K562 (cell line): ENCODE data around the gene KIF15. TPM values are rescaled to one million over a fixed set of nuclear protein-coding genes. Genes with fewer than 3 reads are reported as not detected.

ENCODE experiments used
- ATAC-seq: fragments of 200-7000 bp; cut with Tn5 transposase; 3 replicates; pipeline ENCODE4 v1.9.1; 2020; ENCODE audit warnings: moderate library complexity
- BruUV-seq: library from RNA; stranded (reverse); fragments of 400-500 nt; replicated peaks from 2 replicates; lab custom pipeline; 2021; lab: Mats Ljungman, UMichigan
- CTCF ChIA-PET: fragments of 300-600 bp; formaldehyde crosslinking; extraction: SDS; loops from one replicate; lab custom pipeline; 2021; ENCODE audit warnings: low intra/inter-chr PET ratio; lab: Yijun Ruan, JAX
- POLR2A ChIA-PET: fragments of 300-600, 350-650 bp; sonication (Branson Sonifier 250); formaldehyde crosslinking; extraction: SDS; loops from one replicate; lab custom pipeline; 2021; ENCODE audit warnings: antibody characterized with exemption, inconsistent platforms; lab: Yijun Ruan, JAX
- DNase-seq, 4 experiments: peaks; one replicate each; pipeline versions ENCODE4 v3.0.0 to v3.0.0-alpha.2; 2011 to 2018; ENCODE audit warnings: low spot score in 3 of 4, mixed read lengths in 3 of 4; ENCODE audit errors: extremely low read depth in 1 of 4
- FAIRE-seq: peaks from 2 replicates; lab custom pipeline; 2011; peaks lifted over from hg19 to GRCh38; lab: Jason Lieb, UNC
- H2AFZ ChIP-seq: 2 replicates; pipeline ENCODE4 v1.6.0; 2011; ENCODE audit warnings: low read depth, low read length, control low read depth, inconsistent platforms
- H3K27ac ChIP-seq: fragments of 200-600 bp; 3 replicates; pipeline ENCODE4 v1.8.0; 2011; ENCODE audit warnings: low read depth, mild to moderate bottlenecking, control low read depth, inconsistent platforms, low read length, moderate library complexity, mixed read lengths; ENCODE audit errors: extremely low read depth
- H3K27me3 ChIP-seq, 2 experiments: fragments of 300-600 bp in 1 of 2; 2 replicates in 1 of 2; 3 replicates in 1 of 2; pipeline versions ENCODE4 v1.6.0 to v1.8.0; 2011; ENCODE audit warnings: inconsistent platforms in 2 of 2, low read length in 2 of 2, mild to moderate bottlenecking in 1 of 2, mixed read lengths in 1 of 2, moderate library complexity in 1 of 2; ENCODE audit not compliant: control insufficient read depth in 2 of 2, insufficient read depth in 2 of 2
- H3K36me3 ChIP-seq: fragments of 300-600 bp; 3 replicates; pipeline ENCODE4 v1.8.0; 2011; ENCODE audit warnings: mild to moderate bottlenecking, low read length, inconsistent platforms; ENCODE audit not compliant: control insufficient read depth, insufficient read depth
- H3K4me1 ChIP-seq, 2 experiments: fragments of 200-600 bp in 1 of 2; replicated peaks in 1 of 2; 2 replicates in 1 of 2; 3 replicates in 1 of 2; pipeline versions ENCODE4 v1.5.1 to v1.8.0; 2011; ENCODE audit warnings: inconsistent platforms in 2 of 2, low read length in 2 of 2, mild to moderate bottlenecking in 1 of 2, mixed read lengths in 1 of 2, moderate library complexity in 1 of 2; ENCODE audit not compliant: control insufficient read depth in 2 of 2, insufficient read depth in 2 of 2
- H3K4me2 ChIP-seq: 2 replicates; pipeline ENCODE4 v1.6.1; 2011; ENCODE audit warnings: low read length, control low read depth, inconsistent platforms, mixed read lengths; ENCODE audit not compliant: insufficient read depth
- H3K4me3 ChIP-seq: fragments of 200-600 bp; sonication (generic), shearing (Covaris generic); 2 replicates; pipeline ENCODE4 v1.5.1; 2016; ENCODE audit warnings: control low read depth, inconsistent platforms
- H3K79me2 ChIP-seq: fragments of 200-600 bp; 3 replicates; pipeline ENCODE4 v1.8.0; 2011; ENCODE audit warnings: low read length, inconsistent platforms; ENCODE audit not compliant: control insufficient read depth, insufficient read depth
- H3K9ac ChIP-seq, 2 experiments: 2 replicates each; pipeline versions ENCODE4 v1.6.0 to v1.6.1; 2011; ENCODE audit warnings: low read depth in 2 of 2, low read length in 2 of 2, control low read depth in 1 of 2, inconsistent platforms in 1 of 2, mild to moderate bottlenecking in 1 of 2, mixed read lengths in 1 of 2; ENCODE audit not compliant: insufficient read depth in 1 of 2
- H3K9me1 ChIP-seq: one replicate; pipeline ENCODE4 v1.6.0; 2011; ENCODE audit warnings: inconsistent platforms, mild to moderate bottlenecking, low read length, moderate library complexity; ENCODE audit not compliant: control insufficient read depth, insufficient read depth
- H3K9me3 ChIP-seq: replicated peaks from 2 replicates; pipeline ENCODE4 v1.5.1; 2011; ENCODE audit warnings: low read depth, low read length, inconsistent platforms; ENCODE audit not compliant: control insufficient read depth, insufficient read depth
- H4K20me1 ChIP-seq: replicated peaks from 2 replicates; pipeline ENCODE4 v1.6.1; 2011; ENCODE audit warnings: low read length, inconsistent platforms, mixed read lengths; ENCODE audit not compliant: control insufficient read depth, insufficient read depth
- DLX4 ChIP-seq: fragments of 250-450 bp; sonication (Bioruptor Pico); IDR thresholded peaks from 2 replicates; pipeline ENCODE4 v1.6.1; 2021; ENCODE audit warnings: mild to moderate bottlenecking
- MCM2 ChIP-seq: fragments of 450-650 bp; IDR thresholded peaks from 2 replicates; pipeline ENCODE4 v1.6.1; 2017; ENCODE audit warnings: low read depth, mild to moderate bottlenecking
- MYNN ChIP-seq, 2 experiments: sonication (generic); formaldehyde crosslinking in 1 of 2; IDR thresholded peaks; 2 replicates each; pipeline versions ENCODE4 v1.5.0 to v1.6.1; 2016 to 2020; ENCODE audit warnings: antibody characterized with exemption in 1 of 2, missing genetic modification reagents in 1 of 2
- SLC30A9 ChIP-seq: fragments of 250-450 bp; sonication (Bioruptor Pico); IDR thresholded peaks from 2 replicates; pipeline ENCODE4 v1.8.0; 2022; ENCODE audit warnings: mild to moderate bottlenecking, moderate library complexity
- ZZZ3 ChIP-seq: fragments of 450-650 bp; IDR thresholded peaks from 2 replicates; pipeline ENCODE4 v1.6.1; 2016; ENCODE audit warnings: antibody characterized with exemption, mild to moderate bottlenecking, moderate library complexity
- whole genome bisulfite sequencing: fragments of 100-300 bp; shearing (Covaris generic); methylation state at CpG from one replicate; pipeline ENCODE4 v1.1.6; 2016; ENCODE audit warnings: low coverage, mixed read lengths; ENCODE audit not compliant: insufficient coverage; ENCODE audit errors: missing lambda C conversion rate; 5-methylcytosine and 5-hydroxymethylcytosine counted together
- in situ Hi-C: fragments of 300-500 bp; cut with MboI; formaldehyde crosslinking; loops from 4 replicates; pipeline ENCODE4 v1.15.0; 2018; ENCODE audit warnings: inconsistent platforms, mixed read lengths
- intact Hi-C: fragments of 100-400 bp; cut with micrococcal nuclease; formaldehyde crosslinking; loops from 2 replicates; pipeline ENCODE4 v1.14.2; 2022
- polyA plus RNA-seq, 8 experiments: library from polyadenylated mRNA; depleted of rRNA in 4 of 8; stranded (reverse) in 5 of 8; unstranded in 3 of 8; fragments of >200 nt; fragmentation: Nextera tagmentation in 2 of 8; fragmentation: Illumina TruSeq in 1 of 8; extraction: Ambion mirVana in 2 of 8; extraction: Trizol in 1 of 8; gene quantifications; 2 replicates each; pipeline versions ENCODE4 v1.2.1 to v1.2.3, GENCODE V29; 2011 to 2014; ENCODE audit warnings: inconsistent platforms in 1 of 8, missing spikeins in 1 of 8
- total RNA-seq, 7 experiments: library from RNA; depleted of rRNA in 6 of 7; stranded (reverse); fragments of >200 nt in 6 of 7; fragmentation: Illumina TruSeq in 2 of 7; extraction: Trizol in 2 of 7; gene quantifications; 2 replicates each; pipeline versions ENCODE4 v1.2.1 to v1.2.3, GENCODE V29; 2011 to 2021; ENCODE audit warnings: low replicate concordance in 1 of 7
- TF ChIP-seq, protein P1 (sequence below): sonication (generic); formaldehyde crosslinking; IDR thresholded peaks from 2 replicates; pipeline ENCODE4 v1.9.0; 2022; ENCODE audit warnings: mild to moderate bottlenecking, missing genetic modification reagents
- TF ChIP-seq, protein P2 (sequence below): fragments of 450-650 bp; formaldehyde crosslinking; IDR thresholded peaks from 2 replicates; pipeline ENCODE4 v1.4.0; 2020; ENCODE audit warnings: mild to moderate bottlenecking, mixed read lengths

The KIF15 gene
- total and polyA plus RNA-seq, 9 of the 15 experiments (the other 6 are each of a cell fraction or from before 2014, with no cell fraction given) = 9.0 to 45.9 (median 26.0) TPM

GRCh38 chr3:44832032-44832431, 70.4 kb downstream of the KIF15 start:
- no peak overlapping the region for H3K9ac ChIP-seq
- DNase-seq (no peak), FAIRE-seq (no peak), ATAC-seq (no peak)
- no peak overlapping the region for H3K4me2 ChIP-seq
- H3K4me3 ChIP-seq = no peak overlapping the region
- peaks cover 72% of the 10 kb centered on the region for H3K36me3 ChIP-seq
- no peaks in the 10 kb centered on the region for H3K9me1 ChIP-seq
- no TSS peak for BruUV-seq
- H3K9me3 ChIP-seq = peaks cover 4% of the 10 kb centered on the region
- 100% methylated on average over 1 of the region's 1 CpG for WGBS
- H3K79me2 ChIP-seq = no peaks in the 10 kb centered on the region
- no peaks in the 10 kb centered on the region for H4K20me1 ChIP-seq
- H3K27ac ChIP-seq = no peak overlapping the region
- ChIA-PET CTCF (no interaction called here), POLR2A (interaction anchor here (1.0 to 1.3 kb wide), 3 partner anchors 14 to 32 kb away, joined by 3 to 4 read pairs (median 3); no protein-coding TSS in a partner anchor)
- no peaks in the 10 kb centered on the region for H3K4me1 ChIP-seq
- no peak for TF ChIP-seq SLC30A9 (CRISPR knock-in tag)
- TF ChIP-seq, protein P1, sequence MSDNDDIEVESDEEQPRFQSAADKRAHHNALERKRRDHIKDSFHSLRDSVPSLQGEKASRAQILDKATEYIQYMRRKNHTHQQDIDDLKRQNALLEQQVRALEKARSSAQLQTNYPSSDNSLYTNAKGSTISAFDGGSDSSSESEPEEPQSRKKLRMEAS (CRISPR knock-in tag) = no peak
- intact Hi-C loops (no loop called here), in situ Hi-C loops (no loop called here)
- H2AFZ ChIP-seq = no peak overlapping the region
- no peaks in the 10 kb centered on the region for H3K27me3 ChIP-seq

- H3K36me3 ChIP-seq = peaks cover 74% of the 10 kb centered on the region
- no peak overlapping the region for H2AFZ ChIP-seq
- ATAC-seq = no peak
- no peak overlapping the region for H3K4me2 ChIP-seq
- no peak overlapping the region for H3K4me3 ChIP-seq
- no peaks in the 10 kb centered on the region for H3K27me3 ChIP-seq
- ChIA-PET POLR2A (interaction anchor here (0.6 to 1.1 kb wide), 2 partner anchors 13 to 162 kb away, joined by 3 read pairs; no protein-coding TSS in a partner anchor), CTCF (no interaction called here)
- peaks cover 4% of the 10 kb centered on the region for H3K9me3 ChIP-seq
- H4K20me1 ChIP-seq = no peaks in the 10 kb centered on the region
- intact Hi-C loops = no loop called here
- no peak for FAIRE-seq
- H3K4me1 ChIP-seq = no peaks in the 10 kb centered on the region
- H3K27ac ChIP-seq = no peak overlapping the region
- H3K9me1 ChIP-seq = no peaks in the 10 kb centered on the region
- no peaks in the 10 kb centered on the region for H3K79me2 ChIP-seq
- TF ChIP-seq DLX4 (CRISPR knock-in tag) (no peak), MCM2 (no peak), MYNN (IDR thresholded peaks at IDR 0.05) (no peak), MYNN (CRISPR knock-in tag; IDR thresholded peaks at IDR 0.05) (no peak), ZZZ3 (no peak)
- TF ChIP-seq, protein P2, sequence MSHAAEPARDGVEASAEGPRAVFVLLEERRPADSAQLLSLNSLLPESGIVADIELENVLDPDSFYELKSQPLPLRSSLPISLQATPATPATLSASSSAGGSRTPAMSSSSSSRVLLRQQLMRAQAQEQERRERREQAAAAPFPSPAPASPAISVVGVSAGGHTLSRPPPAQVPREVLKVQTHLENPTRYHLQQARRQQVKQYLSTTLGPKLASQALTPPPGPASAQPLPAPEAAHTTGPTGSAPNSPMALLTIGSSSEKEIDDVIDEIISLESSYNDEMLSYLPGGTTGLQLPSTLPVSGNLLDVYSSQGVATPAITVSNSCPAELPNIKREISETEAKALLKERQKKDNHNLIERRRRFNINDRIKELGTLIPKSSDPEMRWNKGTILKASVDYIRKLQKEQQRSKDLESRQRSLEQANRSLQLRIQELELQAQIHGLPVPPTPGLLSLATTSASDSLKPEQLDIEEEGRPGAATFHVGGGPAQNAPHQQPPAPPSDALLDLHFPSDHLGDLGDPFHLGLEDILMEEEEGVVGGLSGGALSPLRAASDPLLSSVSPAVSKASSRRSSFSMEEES (CRISPR knock-in tag) = no peak
- DNase-seq = no peak
- no TSS peak for BruUV-seq
- WGBS = 97% methylated on average over 2 of the region's 2 CpGs
- in situ Hi-C loops = no loop called here
- no peak overlapping the region for H3K9ac ChIP-seq
Measured at GRCh38 chr3:44832965-44833364, 71.4 kb downstream of the KIF15 start.
